SK-N-SH (cell line): ENCODE measurements around the gene PSMD2. TPM values are rescaled to one million over a fixed set of nuclear protein-coding genes. Genes with fewer than 3 reads are reported as not detected.

Experiments used
- CTCF ChIA-PET: fragments of 300-600, 350-600 bp; formaldehyde crosslinking; extraction: SDS; loops from one replicate; lab custom pipeline; 2021; lab: Yijun Ruan, JAX
- POLR2A ChIA-PET: fragments of 350-600 bp; sonication (Branson Sonifier 250); formaldehyde crosslinking; extraction: SDS; loops from one replicate; lab custom pipeline; 2020; ENCODE audit warnings: antibody characterized with exemption, inconsistent platforms; lab: Yijun Ruan, JAX
- DNase-seq: peaks from one replicate; pipeline ENCODE4 v3.0.0; 2012
- H2AFZ ChIP-seq: fragments of 200-600 bp; sonication (generic); 2 replicates; pipeline ENCODE4 v1.8.1; 2016; ENCODE audit warnings: antibody characterized with exemption, mild to moderate bottlenecking, low read depth
- H3F3A ChIP-seq: fragments of 200-600 bp; sonication (generic); replicated peaks from 2 replicates; pipeline ENCODE3; 2016; ENCODE audit warnings: antibody characterized with exemption, mild to moderate bottlenecking; ENCODE audit not compliant: insufficient read depth
- H3K27ac ChIP-seq, 2 experiments: fragments of 200-500 bp in 1 of 2; fragments of 200-600 bp in 1 of 2; sonication (Bioruptor generic) in 1 of 2; sonication (generic), shearing (Covaris generic) in 1 of 2; 2 replicates each; pipeline versions ENCODE4 v1.5.1 to v1.6.1; 2014 to 2016; ENCODE audit warnings: low read depth in 2 of 2, inconsistent platforms in 1 of 2, low read length in 1 of 2, mild to moderate bottlenecking in 1 of 2, mixed read lengths in 1 of 2
- H3K27me3 ChIP-seq: fragments of 200-600 bp; sonication (generic), shearing (Covaris generic); 2 replicates; pipeline ENCODE4 v1.6.1; 2016; ENCODE audit warnings: mixed run types; ENCODE audit not compliant: insufficient read depth
- H3K36me3 ChIP-seq, 2 experiments: fragments of 200-500 bp in 1 of 2; fragments of 200-600 bp in 1 of 2; sonication (Bioruptor generic) in 1 of 2; sonication (generic) in 1 of 2; replicated peaks in 1 of 2; 2 replicates each; pipeline versions ENCODE3 to v1.5.1; 2014 to 2016; ENCODE audit warnings: low read length in 1 of 2, mild to moderate bottlenecking in 1 of 2; ENCODE audit not compliant: insufficient read depth in 2 of 2, control insufficient read depth in 1 of 2
- H3K4me1 ChIP-seq, 2 experiments: fragments of 200-500 bp in 1 of 2; fragments of 200-600 bp in 1 of 2; sonication (Bioruptor generic) in 1 of 2; sonication (generic), shearing (Covaris generic) in 1 of 2; 2 replicates each; pipeline versions ENCODE4 v1.5.1 to v1.6.1; 2014 to 2016; ENCODE audit warnings: low read depth in 1 of 2, low read length in 1 of 2, mixed run types in 1 of 2; ENCODE audit not compliant: insufficient read depth in 2 of 2, control insufficient read depth in 1 of 2
- H3K4me2 ChIP-seq: fragments of 200-600 bp; sonication (generic), shearing (Covaris generic); 2 replicates; pipeline ENCODE4 v1.6.1; 2017; ENCODE audit warnings: mixed run types
- H3K4me3 ChIP-seq, 2 experiments: fragments of 200-500 bp in 1 of 2; fragments of 200-600 bp in 1 of 2; sonication (Bioruptor generic) in 1 of 2; sonication (generic), shearing (Covaris generic) in 1 of 2; 2 replicates each; pipeline versions ENCODE4 v1.5.1 to v1.8.1; 2014 to 2016; ENCODE audit warnings: low read depth in 2 of 2, inconsistent platforms in 1 of 2, low read length in 1 of 2, mild to moderate bottlenecking in 1 of 2, mixed read lengths in 1 of 2, moderate library complexity in 1 of 2
- H3K79me2 ChIP-seq: fragments of 200-600 bp; sonication (generic); 2 replicates; pipeline ENCODE4 v1.8.1; 2017; ENCODE audit warnings: mild to moderate bottlenecking; ENCODE audit not compliant: insufficient read depth
- H3K9ac ChIP-seq: fragments of 200-600 bp; sonication (generic); 2 replicates; pipeline ENCODE4 v1.6.1; 2017; ENCODE audit warnings: mixed run types
- H3K9me2 ChIP-seq: fragments of 200-600 bp; sonication (generic); 2 replicates; pipeline ENCODE4 v1.6.1; 2017; ENCODE audit warnings: mixed run types
- H3K9me3 ChIP-seq: fragments of 200-600 bp; sonication (generic); 2 replicates; pipeline ENCODE4 v1.6.1; 2017; ENCODE audit warnings: mixed run types, mild to moderate bottlenecking, moderate library complexity
- H4K20me1 ChIP-seq: fragments of 200-600 bp; sonication (generic); 2 replicates; pipeline ENCODE4 v1.6.1; 2017; ENCODE audit warnings: mild to moderate bottlenecking, mixed run types; ENCODE audit not compliant: insufficient read depth
- CHD2 ChIP-seq: fragments of 150-350 bp; IDR thresholded peaks from 2 replicates; pipeline ENCODE4 v1.6.1; 2018; ENCODE audit warnings: low read length; ENCODE audit not compliant: partially characterized antibody
- FOSL2 ChIP-seq: IDR thresholded peaks from 2 replicates; pipeline ENCODE4 v1.4.0; 2012; ENCODE audit warnings: low read depth, mild to moderate bottlenecking, moderate library complexity, borderline replicate concordance
- FOXJ3 ChIP-seq: sonication (generic); formaldehyde crosslinking; IDR thresholded peaks from 2 replicates; pipeline ENCODE4 v1.5.1; 2020; ENCODE audit warnings: mild to moderate bottlenecking, missing genetic modification reagents
- MXI1 ChIP-seq: IDR thresholded peaks from 2 replicates; pipeline ENCODE4 v1.6.1; 2012; ENCODE audit warnings: mild to moderate bottlenecking, low read depth, low read length, improper control_type of control experiment
- POLR2AphosphoS5 ChIP-seq: IDR thresholded peaks from 2 replicates; pipeline ENCODE4 v1.6.1; 2012; ENCODE audit warnings: low read depth, low read length
- REST ChIP-seq: IDR thresholded peaks from 2 replicates; pipeline ENCODE4 v1.6.1; 2012; ENCODE audit warnings: mild to moderate bottlenecking, low read depth, low read length, moderate library complexity
- SIN3A ChIP-seq: IDR thresholded peaks from 2 replicates; pipeline ENCODE4 v1.6.1; 2012; ENCODE audit warnings: low read depth, mild to moderate bottlenecking, low read length, moderate library complexity, borderline replicate concordance
- TCF12 ChIP-seq: IDR thresholded peaks from 2 replicates; pipeline ENCODE4 v1.4.0; 2012
- TEAD4 ChIP-seq: IDR thresholded peaks from 2 replicates; pipeline ENCODE4 v1.4.0; 2012; ENCODE audit warnings: mild to moderate bottlenecking, borderline replicate concordance; ENCODE audit not compliant: insufficient read depth
- WGBS: methylation state at CpG from one replicate; pipeline ENCODE4 v1.1.6; 2017; ENCODE audit warnings: low lambda C conversion rate; 5-methylcytosine and 5-hydroxymethylcytosine counted together
- polyA plus RNA-seq, 3 experiments: library from polyadenylated mRNA; depleted of rRNA; stranded (reverse); fragments of >200 nt; gene quantifications; 2 replicates each; pipeline ENCODE4 v1.2.3, GENCODE V29; 2012

The PSMD2 gene
- polyA plus RNA-seq, 1 of the 3 experiments (the other 2 are of a cell fraction), result 328 TPM

DNA sequence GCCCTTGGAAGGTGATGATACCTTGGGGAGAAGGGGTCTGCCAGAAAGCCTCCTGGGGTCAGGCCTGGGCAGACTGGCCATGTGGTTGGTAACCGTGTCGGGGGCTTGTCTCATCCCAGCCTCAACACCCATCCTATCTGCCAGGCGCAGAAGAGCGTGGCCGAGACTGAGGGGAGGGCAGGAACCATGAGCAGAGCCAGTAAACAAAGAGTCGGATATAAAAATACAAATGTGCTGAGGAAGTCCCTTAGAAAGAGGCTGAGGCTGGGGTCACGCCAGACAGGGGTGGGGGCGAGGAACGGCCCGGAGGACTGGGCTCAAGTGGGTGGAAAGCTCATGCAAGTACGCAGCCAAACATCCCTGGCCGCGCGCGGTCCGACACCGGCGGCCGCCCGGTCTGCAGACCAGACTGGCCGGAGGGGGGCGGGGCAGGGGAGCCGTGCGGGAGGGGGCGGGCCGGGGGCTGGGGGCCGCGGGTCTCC, 39.6 kb upstream of the PSMD2 start:
- TF ChIP-seq TCF12 (no peak), FOXJ3 (CRISPR knock-in tag) (no peak), POLR2AphosphoS5 (no peak), FOSL2 (no peak), CHD2 (no peak)
- Histone ChIP-seq H2AFZ (no peak overlapping the region), H3K9ac (no peak overlapping the region), H3K27ac (no peak overlapping the region), H3K36me3 (no peaks in the 10 kb centered on the region), H3K4me1 (peaks cover 0 to 22% of the 10 kb centered on the region in 2 experiments; a peak in 1 of 4 replicates), H3K4me3 (peak overlapping the region in 1 of 2 experiments; percentile 23; a peak in 1 of 4 replicates), H4K20me1 (peaks cover 24% of the 10 kb centered on the region), H3K9me2 (no peaks in the 10 kb centered on the region), H3K4me2 (no peak overlapping the region), H3K9me3 (no peaks in the 10 kb centered on the region), H3F3A (peaks cover 4% of the 10 kb centered on the region), H3K79me2 (no peaks in the 10 kb centered on the region), H3K27me3 (no peaks in the 10 kb centered on the region)
- POLR2A ChIA-PET, result interaction anchor here (1.4 kb wide), 1 partner anchor 103 kb away, joined by 3 read pairs; no protein-coding TSS in a partner anchor
- WGBS, result 49% methylated on average over 7 of the region's 28 CpGs
- DNase-seq, result peak; percentile 51
- CTCF ChIA-PET, result interaction anchor here (1.1 to 4.1 kb wide), 6 partner anchors 10 to 364 kb away, joined by 3 to 25 read pairs (median 8); partner anchors contain the start of gene EEF1AKMT4

- H3K9ac ChIP-seq, result no peak overlapping the region
- ChIA-PET POLR2A (interaction anchor here (1.4 kb wide), 1 partner anchor 102 kb away, joined by 3 read pairs; no protein-coding TSS in a partner anchor), CTCF (interaction anchor here (1.0 to 4.1 kb wide), 5 partner anchors 10 to 365 kb away, joined by 3 to 25 read pairs (median 8); partner anchors contain the start of gene EEF1AKMT4)
- H3K79me2 ChIP-seq, result no peaks in the 10 kb centered on the region
- H4K20me1 ChIP-seq, result peaks cover 24% of the 10 kb centered on the region
- no peaks in the 10 kb centered on the region for H3K36me3 ChIP-seq
- H3K27ac ChIP-seq, result no peak overlapping the region
- 1% methylated on average over 12 of the region's 91 CpGs for WGBS
- H2AFZ ChIP-seq, result no peak overlapping the region
- no peaks in the 10 kb centered on the region for H3K9me2 ChIP-seq
- no peaks in the 10 kb centered on the region for H3K9me3 ChIP-seq
- peak; percentile 92 for TF ChIP-seq REST
- TF ChIP-seq TEAD4, result no peak
- TF ChIP-seq MXI1, result 0 out of 2 replicates have a peak, but pooled peaks have one; percentile 23
- TF ChIP-seq SIN3A, result peak; percentile 40; the same call in 1 of the 2 replicates
- peak overlapping the region; percentile 95 for H3K4me2 ChIP-seq
- H3K27me3 ChIP-seq, result no peaks in the 10 kb centered on the region
- peak overlapping the region; percentile 54 to 80 for H3K4me3 ChIP-seq
- peak; percentile 78 for DNase-seq
- peaks cover 0 to 22% of the 10 kb centered on the region in 2 experiments; a peak in 1 of 4 replicates for H3K4me1 ChIP-seq
- H3F3A ChIP-seq, result peaks cover 4% of the 10 kb centered on the region
Measured at GRCh38 chr3:184259878-184260723, 38.9 kb upstream of the PSMD2 start.
